SIG-M5 treated with dmso at 0.1 percent for 504 hours (cell line): ENCODE measurements around the gene ZDHHC22.

Source experiments
- DNase-seq: peaks from one replicate; lab custom pipeline; 2025; ENCODE audit not compliant: unreplicated experiment; lab: John Stamatoyannopoulos, UW

Gene ZDHHC22

GRCh38 chr14:77157740-77158139 lies 16.1 kb upstream of the ZDHHC22 start:
- no peak for DNase-seq

- DNase-seq = no peak
These were observed 13.5 kb upstream of the ZDHHC22 start for GRCh38 chr14:77155083-77155482.

- no peak for DNase-seq
These were observed 12.8 kb upstream of the ZDHHC22 start for GRCh38 chr14:77154421-77154820.

- no peak for DNase-seq
These were observed 12.2 kb upstream of the ZDHHC22 start for GRCh38 chr14:77153802-77154201.

- peak; percentile 72 for DNase-seq
These were observed 10.5 kb upstream of the ZDHHC22 start for GRCh38 chr14:77151918-77152588.

GRCh38 chr14:77151245-77151644 lies 9.7 kb upstream of the ZDHHC22 start:
- DNase-seq = peak; percentile 27

- no peak for DNase-seq
These were observed 7.1 kb upstream of the ZDHHC22 start for GRCh38 chr14:77148510-77149231.

- DNase-seq = no peak
These were observed 4.6 kb upstream of the ZDHHC22 start for GRCh38 chr14:77145975-77146740.

GRCh38 chr14:77144412-77145115 lies 3.0 kb upstream of the ZDHHC22 start:
- no peak for DNase-seq

- no peak for DNase-seq
These were observed 1.5 kb upstream of the ZDHHC22 start for GRCh38 chr14:77143071-77143470.

- DNase-seq = no peak
These were observed 612 bp upstream of the ZDHHC22 start for GRCh38 chr14:77142005-77142800.

GRCh38 chr14:77140359-77141213 lies 1.0 kb downstream of the ZDHHC22 start:
- DNase-seq = no peak

- DNase-seq = peak; percentile 35
These were observed 1.8 kb downstream of the ZDHHC22 start for GRCh38 chr14:77139540-77140358.

- no peak for DNase-seq
These were observed 2.6 kb downstream of the ZDHHC22 start for GRCh38 chr14:77139022-77139421.

- DNase-seq = peak; percentile 69
These were observed 7.8 kb downstream of the ZDHHC22 start for GRCh38 chr14:77133720-77134338.

GRCh38 chr14:77131871-77132486 lies 9.6 kb downstream of the ZDHHC22 start:
- no peak for DNase-seq

- DNase-seq = no peak
These were observed 10.4 kb downstream of the ZDHHC22 start for GRCh38 chr14:77131206-77131605.

- DNase-seq = no peak
These were observed 11.2 kb downstream of the ZDHHC22 start for GRCh38 chr14:77130386-77130785.
